Effector memory CD4-positive, alpha-beta T cell (primary cell): Measurements from ENCODE around the gene FHAD1.

ENCODE experiments used
- DNase-seq, 3 donors: peaks; one replicate each; pipeline ENCODE4 v3.0.0-alpha.2; 2020
- H3K27ac ChIP-seq: 2 replicates; pipeline ENCODE4 v1.7.0; 2013; ENCODE audit warnings: mild to moderate bottlenecking, low read length, moderate library complexity; ENCODE audit not compliant: insufficient read depth, poor library complexity, severe bottlenecking
- H3K27me3 ChIP-seq: replicated peaks from 2 replicates; pipeline ENCODE4 v1.7.0; 2013; ENCODE audit warnings: mild to moderate bottlenecking, low read length; ENCODE audit not compliant: insufficient read depth, control insufficient read depth, poor library complexity, severe bottlenecking
- H3K36me3 ChIP-seq: 2 replicates; pipeline ENCODE4 v1.7.0; 2013; ENCODE audit warnings: mild to moderate bottlenecking, low read length, moderate library complexity; ENCODE audit not compliant: control insufficient read depth, insufficient read depth
- H3K4me1 ChIP-seq: 2 replicates; pipeline ENCODE4 v1.7.0; 2013; ENCODE audit warnings: low read length, mild to moderate bottlenecking; ENCODE audit not compliant: control insufficient read depth, insufficient read depth, poor library complexity, severe bottlenecking
- H3K4me3 ChIP-seq: 2 replicates; pipeline ENCODE4 v1.7.0; 2013; ENCODE audit warnings: low read length, low read depth, mild to moderate bottlenecking; ENCODE audit not compliant: insufficient read depth, poor library complexity, severe bottlenecking
- H3K9me3 ChIP-seq: 2 replicates; pipeline ENCODE4 v1.7.0; 2013; ENCODE audit warnings: mild to moderate bottlenecking, low read length, moderate library complexity; ENCODE audit not compliant: control insufficient read depth

The FHAD1 gene

GRCh38 chr1:15405106-15405850, 158.3 kb downstream of the FHAD1 start:
- H3K36me3 ChIP-seq, result no peaks in the 10 kb centered on the region
- no peak for DNase-seq
- no peak overlapping the region for H3K4me3 ChIP-seq

GRCh38 chr1:15406614-15407559, 159.9 kb downstream of the FHAD1 start:
- Histone ChIP-seq H3K4me3 (no peak overlapping the region), H3K36me3 (no peaks in the 10 kb centered on the region), H3K27ac (no peak overlapping the region), H3K9me3 (no peaks in the 10 kb centered on the region), H3K4me1 (peaks cover 14% of the 10 kb centered on the region), H3K27me3 (no peaks in the 10 kb centered on the region)
- DNase-seq, result no peak

More at GRCh38 chr1:15405106-15405850, 158.3 kb downstream of the FHAD1 start:
- Histone ChIP-seq H3K9me3 (no peaks in the 10 kb centered on the region), H3K4me1 (peaks cover 6% of the 10 kb centered on the region), H3K27ac (no peak overlapping the region), H3K27me3 (no peaks in the 10 kb centered on the region)

GRCh38 chr1:15407580-15407979, 160.6 kb downstream of the FHAD1 start:
- no peak for DNase-seq
- Histone ChIP-seq H3K4me1 (peaks cover 21% of the 10 kb centered on the region), H3K36me3 (no peaks in the 10 kb centered on the region), H3K4me3 (no peak overlapping the region), H3K9me3 (no peaks in the 10 kb centered on the region), H3K27me3 (no peaks in the 10 kb centered on the region), H3K27ac (no peak overlapping the region)

- H3K27me3 ChIP-seq, result no peaks in the 10 kb centered on the region
- H3K9me3 ChIP-seq, result no peaks in the 10 kb centered on the region
- no peak for DNase-seq
- peak overlapping the region; percentile 91 for H3K4me3 ChIP-seq
- H3K36me3 ChIP-seq, result peaks cover 3% of the 10 kb centered on the region
- H3K4me1 ChIP-seq, result peaks cover 32% of the 10 kb centered on the region
- peak overlapping the region; percentile 89 for H3K27ac ChIP-seq
These were observed 161.9 kb downstream of the FHAD1 start for GRCh38 chr1:15408890-15409387.

- Histone ChIP-seq H3K27me3 (no peaks in the 10 kb centered on the region), H3K27ac (peak within 1 kb of the TSS; percentile 89), H3K9me3 (no peaks in the 10 kb centered on the region), H3K36me3 (peaks cover 7% of the 10 kb centered on the region), H3K4me1 (peaks cover 32% of the 10 kb centered on the region), H3K4me3 (peak within 1 kb of the TSS; percentile 91)
- DNase-seq, result peak; percentile 87 to 93 (median 89)
These were observed 162.6 kb downstream of the FHAD1 start, which contains the start of gene EFHD2 for GRCh38 chr1:15409388-15410222. Gene EFHD2, plus strand, starts transcription at chr1:15409888. Its CDS starts 84 bp downstream, at chr1:15409972.

GRCh38 chr1:15410223-15410883, 163.3 kb downstream of the FHAD1 start:
- Histone ChIP-seq H3K27ac (peak overlapping the region; percentile 89), H3K27me3 (no peaks in the 10 kb centered on the region), H3K36me3 (peaks cover 7% of the 10 kb centered on the region), H3K9me3 (no peaks in the 10 kb centered on the region), H3K4me3 (peak overlapping the region; percentile 91), H3K4me1 (peaks cover 38% of the 10 kb centered on the region)
- DNase-seq, result no peak

- H3K4me1 ChIP-seq, result peaks cover 44% of the 10 kb centered on the region
- H3K27ac ChIP-seq, result peak overlapping the region; percentile 89
- H3K36me3 ChIP-seq, result peaks cover 7% of the 10 kb centered on the region
- H3K9me3 ChIP-seq, result no peaks in the 10 kb centered on the region
- H3K27me3 ChIP-seq, result no peaks in the 10 kb centered on the region
- no peak for DNase-seq
- H3K4me3 ChIP-seq, result peak overlapping the region; percentile 91
These were observed 163.8 kb downstream of the FHAD1 start for GRCh38 chr1:15410884-15411245.

GRCh38 chr1:15411593-15412137, 164.6 kb downstream of the FHAD1 start:
- peak overlapping the region; percentile 91 for H3K4me3 ChIP-seq
- H3K36me3 ChIP-seq, result peaks cover 7% of the 10 kb centered on the region
- peak overlapping the region; percentile 89 for H3K27ac ChIP-seq
- peak in 2 of 3 donors; percentile 32 to 41 for DNase-seq
- H3K9me3 ChIP-seq, result no peaks in the 10 kb centered on the region
- peaks cover 52% of the 10 kb centered on the region for H3K4me1 ChIP-seq
- H3K27me3 ChIP-seq, result no peaks in the 10 kb centered on the region
